GM23248 (cell line): ENCODE data around the gene ST3GAL2.

Source experiments
- EZH2 ChIP-seq: fragments of 200-600 bp; sonication (generic); IDR thresholded peaks from 2 replicates; pipeline ENCODE4 v1.6.1; 2018; ENCODE audit warnings: antibody characterized with exemption, mild to moderate bottlenecking; ENCODE audit not compliant: insufficient read depth, poor library complexity, severe bottlenecking
- EZH2phosphoT487 ChIP-seq: fragments of 200-600 bp; sonication (generic); IDR thresholded peaks from 2 replicates; pipeline ENCODE4 v1.6.1; 2018; ENCODE audit warnings: antibody characterized with exemption, moderate library complexity, mild to moderate bottlenecking, low read depth; ENCODE audit not compliant: insufficient read depth

- TF ChIP-seq EZH2 (no peak), EZH2phosphoT487 (no peak)
These were observed 43.7 kb upstream of the ST3GAL2 start for GRCh38 chr16:70482624-70483023.
